Testis (tissue), 3 donors: ENCODE results near the gene ITGB8. TPM values are rescaled to one million over a fixed set of nuclear protein-coding genes. Genes with fewer than 3 reads are reported as not detected.

Experiments used
- DNase-seq: peaks from one replicate; pipeline ENCODE4 v3.0.0-alpha.2; 2019
- H3K27ac ChIP-seq, 2 donors: fragments of 200-600 bp; sonication (generic); one replicate each; pipeline ENCODE4 v1.5.1; 2019
- H3K27me3 ChIP-seq: fragments of 200-600 bp; sonication (generic); one replicate; pipeline ENCODE4 v1.5.1; 2019
- H3K36me3 ChIP-seq: fragments of 200-600 bp; sonication (generic); one replicate; pipeline ENCODE4 v1.5.1; 2017; ENCODE audit warnings: low read depth; ENCODE audit errors: missing control alignments
- H3K4me1 ChIP-seq: fragments of 200-600 bp; sonication (generic); one replicate; pipeline ENCODE4 v1.5.1; 2019
- H3K4me3 ChIP-seq, 2 donors: fragments of 200-600 bp; sonication (generic); one replicate each; pipeline ENCODE4 v1.5.1; 2017 to 2019
- H3K9me3 ChIP-seq: fragments of 200-600 bp; sonication (generic); one replicate; pipeline ENCODE4 v1.5.1; 2017
- CTCF ChIP-seq, 3 experiments: fragments of 450-650 bp in 2 of 3; fragments of 200-600 bp in 1 of 3; sonication (generic) in 1 of 3; IDR thresholded peaks; one replicate each; pipeline ENCODE4 v1.5.1; 2016 to 2019; ENCODE audit warnings: antibody characterized with exemption in 3 of 3, mild to moderate bottlenecking in 2 of 3, moderate library complexity in 1 of 3
- POLR2A ChIP-seq: fragments of 450-650 bp; IDR thresholded peaks from one replicate; pipeline ENCODE4 v1.6.1; 2017; ENCODE audit warnings: antibody characterized with exemption, mild to moderate bottlenecking, moderate library complexity
- WGBS, 2 donors: methylation state at CpG; one replicate each; pipeline ENCODE4 v1.1.5; 2018; 5-methylcytosine and 5-hydroxymethylcytosine counted together
- intact Hi-C: fragments of 100-400 bp; cut with DNase I; formaldehyde crosslinking; loops from one replicate; pipeline ENCODE4 v1.15.1; 2023; ENCODE audit warnings: low total_unique reads
- polyA plus RNA-seq: library from polyadenylated mRNA; stranded (reverse); fragments of 350-450 nt; fragmentation: Illumina TruSeq; extraction: RNeasy Lipid Tissue Mini Kit (QIAGEN cat#74804); gene quantifications from one replicate; pipeline ENCODE4 v1.2.3, GENCODE V29; 2014; ENCODE audit warnings: low read depth, low replicate concordance; ENCODE audit not compliant: insufficient read depth
- total RNA-seq, 2 donors: library from RNA; depleted of rRNA; stranded (reverse); fragments of >200 nt; gene quantifications; one replicate each; pipeline ENCODE4 v1.2.3, GENCODE V29; 2016

Gene ITGB8
- total and polyA plus RNA-seq, 3 donors from 2014 or later = 9.5 to 111 (median 104) TPM

DNA sequence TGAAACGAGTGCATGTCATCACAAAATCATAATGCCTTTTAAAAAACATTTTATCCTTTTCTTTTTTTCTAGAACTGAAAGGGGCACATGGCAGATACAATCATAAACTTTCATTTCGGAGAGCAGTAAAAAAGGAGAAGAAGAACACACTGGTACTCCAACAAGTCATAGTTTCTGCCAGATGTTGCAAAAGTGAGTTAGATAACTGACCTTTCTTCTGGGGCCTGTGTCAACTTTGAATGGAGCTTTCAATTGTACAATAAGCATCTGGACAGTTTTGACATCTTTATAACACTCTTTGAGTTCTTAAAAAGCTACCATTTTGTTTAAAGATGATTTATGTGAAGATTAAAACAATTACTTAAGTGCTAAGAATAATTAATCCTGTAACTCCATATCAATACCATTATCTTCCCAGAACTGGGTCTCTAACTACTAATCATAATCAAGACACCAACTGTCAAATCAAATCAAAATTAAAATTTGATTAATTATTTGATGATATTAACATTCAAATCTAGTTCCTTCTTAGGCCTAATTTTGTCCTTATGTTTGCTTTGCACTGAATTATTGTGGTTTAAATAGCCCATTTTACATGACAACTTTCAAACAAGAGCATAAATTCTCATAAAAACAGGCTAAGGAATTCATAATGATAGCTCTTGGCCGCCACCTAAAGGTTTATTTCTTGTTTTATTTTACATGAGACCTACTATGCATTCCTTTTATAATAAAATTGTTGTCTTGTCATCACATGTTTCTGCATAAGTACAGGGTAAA lies 19.5 kb upstream of the ITGB8 start:
- WGBS, 2 donors = 48 to 72% methylated on average over 3 of the region's 3 CpGs
- intact Hi-C loops = no loop called here
- TF ChIP-seq POLR2A (no peak), CTCF (IDR thresholded peaks at IDR 0.05) (peak in 2 of 3 experiments; percentile 8 to 12)
- H3K4me3 ChIP-seq = no peak overlapping the region
- H3K9me3 ChIP-seq = no peaks in the 10 kb centered on the region
- H3K4me1 ChIP-seq = peaks cover 10% of the 10 kb centered on the region
- H3K36me3 ChIP-seq = no peaks in the 10 kb centered on the region
- no peak overlapping the region for H3K27ac ChIP-seq
- H3K27me3 ChIP-seq = no peaks in the 10 kb centered on the region
- no peak for DNase-seq

- H3K4me1 ChIP-seq = peaks cover 5% of the 10 kb centered on the region
- 90 to 91% methylated on average over 2 of the region's 2 CpGs for WGBS, 2 donors
- intact Hi-C loops = no loop called here
- H3K4me3 ChIP-seq = no peak overlapping the region
- DNase-seq = no peak
- H3K27ac ChIP-seq = no peak overlapping the region
- no peaks in the 10 kb centered on the region for H3K9me3 ChIP-seq
- no peaks in the 10 kb centered on the region for H3K27me3 ChIP-seq
- TF ChIP-seq CTCF (IDR thresholded peaks at IDR 0.05) = no peak
- TF ChIP-seq POLR2A = no peak
- H3K36me3 ChIP-seq = no peaks in the 10 kb centered on the region
Measured at GRCh38 chr7:20311743-20312042, 19.0 kb upstream of the ITGB8 start.

DNA sequence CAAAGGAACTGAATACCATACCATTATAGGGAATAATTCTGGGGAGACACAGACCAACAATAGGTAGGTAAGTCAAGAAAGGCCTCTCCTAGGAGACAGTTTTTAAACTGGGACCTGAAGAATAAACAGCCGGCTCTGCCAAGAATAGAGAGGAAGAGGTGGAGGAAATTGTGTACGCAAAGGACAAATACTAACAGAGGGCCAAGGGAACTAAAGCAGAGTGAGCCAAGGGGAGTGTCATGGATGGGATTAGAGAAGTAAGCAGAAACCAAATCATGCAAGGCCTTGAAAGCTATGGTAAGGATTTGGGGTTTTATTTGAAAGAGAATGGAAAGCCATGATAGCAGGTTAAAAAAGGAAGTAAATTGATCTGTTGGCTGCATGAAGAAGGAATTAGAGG lies 18.1 kb upstream of the ITGB8 start:
- no peak overlapping the region for H3K4me3 ChIP-seq
- no peaks in the 10 kb centered on the region for H3K9me3 ChIP-seq
- no peaks in the 10 kb centered on the region for H3K36me3 ChIP-seq
- WGBS, 2 donors = 66% methylated on average over 2 of the region's 2 CpGs
- intact Hi-C loops = no loop called here
- no peaks in the 10 kb centered on the region for H3K4me1 ChIP-seq
- H3K27me3 ChIP-seq = no peaks in the 10 kb centered on the region
- no peak for DNase-seq
- TF ChIP-seq POLR2A = no peak
- no peak for TF ChIP-seq CTCF (IDR thresholded peaks at IDR 0.05)
- no peak overlapping the region for H3K27ac ChIP-seq

- 92 to 94% methylated on average over 1 of the region's 1 CpG for WGBS, 2 donors
- no peaks in the 10 kb centered on the region for H3K9me3 ChIP-seq
- H3K4me3 ChIP-seq = no peak overlapping the region
- no peaks in the 10 kb centered on the region for H3K36me3 ChIP-seq
- no peaks in the 10 kb centered on the region for H3K4me1 ChIP-seq
- no peak overlapping the region for H3K27ac ChIP-seq
- intact Hi-C loops = no loop called here
- H3K27me3 ChIP-seq = no peaks in the 10 kb centered on the region
- TF ChIP-seq CTCF (IDR thresholded peaks at IDR 0.05) (no peak), POLR2A (no peak)
- no peak for DNase-seq
Measured at GRCh38 chr7:20313626-20314025, 17.1 kb upstream of the ITGB8 start.

- Histone ChIP-seq H3K4me1 (no peaks in the 10 kb centered on the region), H3K27ac (no peak overlapping the region), H3K36me3 (no peaks in the 10 kb centered on the region), H3K27me3 (no peaks in the 10 kb centered on the region), H3K4me3 (no peak overlapping the region), H3K9me3 (no peaks in the 10 kb centered on the region)
- 58 to 81% methylated on average over 2 of the region's 2 CpGs for WGBS, 2 donors
- intact Hi-C loops = no loop called here
- no peak for DNase-seq
- no peak for TF ChIP-seq POLR2A
- no peak for TF ChIP-seq CTCF (IDR thresholded peaks at IDR 0.05)
Measured at GRCh38 chr7:20314198-20314597, 16.5 kb upstream of the ITGB8 start.
